Breast epithelium (tissue), 3 donors: ENCODE measurements around the gene LIMCH1.
"Not testable (repeated sequence)": the region's sequence is repeated elsewhere in the genome, so short reads cannot be mapped to it uniquely, and the experiment has no call there.

Source experiments
- POLR2A ChIP-seq: fragments of 450-650 bp; IDR thresholded peaks from one replicate; pipeline ENCODE4 v1.6.1; 2016; ENCODE audit warnings: antibody characterized with exemption, mild to moderate bottlenecking, moderate library complexity
- POLR2AphosphoS5 ChIP-seq, 3 donors: sonication (generic); formaldehyde crosslinking; IDR thresholded peaks; one replicate each; pipeline ENCODE4 v1.6.1; 2017; ENCODE audit warnings: antibody characterized with exemption in 3 of 3
- TF ChIP-seq, protein P1 (sequence below), 3 donors: fragments of 450-650 bp; IDR thresholded peaks; one replicate each; pipeline ENCODE4 v1.5.1; 2016 to 2017; ENCODE audit warnings: antibody characterized with exemption in 3 of 3, mild to moderate bottlenecking in 3 of 3, moderate library complexity in 3 of 3

DNA sequence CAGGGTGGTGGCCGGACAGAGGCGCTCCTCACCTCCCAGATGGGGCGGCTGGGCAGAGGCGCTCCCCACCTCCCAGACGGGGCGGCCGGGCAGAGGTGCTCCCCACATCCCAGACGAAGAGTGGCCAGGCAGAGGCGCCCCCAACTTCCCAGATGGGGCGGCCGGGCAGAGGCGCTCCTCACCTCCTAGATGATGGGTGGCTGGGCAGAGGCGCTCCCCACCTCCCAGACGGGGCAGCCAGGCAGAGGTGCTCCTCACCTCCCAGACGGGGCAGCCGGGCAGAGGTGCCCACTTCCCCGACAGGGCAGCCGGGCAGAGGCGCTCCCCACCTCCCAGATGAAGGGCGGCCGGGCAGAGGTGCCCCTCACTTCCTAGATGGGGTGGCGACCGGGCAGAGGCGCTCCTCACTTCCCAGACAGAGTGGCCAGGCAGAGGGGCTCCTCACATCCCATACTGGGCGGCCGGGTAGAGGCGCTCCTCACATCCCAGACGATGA lies 46.8 kb upstream of the LIMCH1 start:
- not testable (repeated sequence) for TF ChIP-seq POLR2A; POLR2AphosphoS5 (IDR thresholded peaks at IDR 0.05)
- TF ChIP-seq, protein P1, sequence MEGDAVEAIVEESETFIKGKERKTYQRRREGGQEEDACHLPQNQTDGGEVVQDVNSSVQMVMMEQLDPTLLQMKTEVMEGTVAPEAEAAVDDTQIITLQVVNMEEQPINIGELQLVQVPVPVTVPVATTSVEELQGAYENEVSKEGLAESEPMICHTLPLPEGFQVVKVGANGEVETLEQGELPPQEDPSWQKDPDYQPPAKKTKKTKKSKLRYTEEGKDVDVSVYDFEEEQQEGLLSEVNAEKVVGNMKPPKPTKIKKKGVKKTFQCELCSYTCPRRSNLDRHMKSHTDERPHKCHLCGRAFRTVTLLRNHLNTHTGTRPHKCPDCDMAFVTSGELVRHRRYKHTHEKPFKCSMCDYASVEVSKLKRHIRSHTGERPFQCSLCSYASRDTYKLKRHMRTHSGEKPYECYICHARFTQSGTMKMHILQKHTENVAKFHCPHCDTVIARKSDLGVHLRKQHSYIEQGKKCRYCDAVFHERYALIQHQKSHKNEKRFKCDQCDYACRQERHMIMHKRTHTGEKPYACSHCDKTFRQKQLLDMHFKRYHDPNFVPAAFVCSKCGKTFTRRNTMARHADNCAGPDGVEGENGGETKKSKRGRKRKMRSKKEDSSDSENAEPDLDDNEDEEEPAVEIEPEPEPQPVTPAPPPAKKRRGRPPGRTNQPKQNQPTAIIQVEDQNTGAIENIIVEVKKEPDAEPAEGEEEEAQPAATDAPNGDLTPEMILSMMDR (IDR thresholded peaks at IDR 0.05): not testable (repeated sequence)
